Measurements from ENCODE around the gene GMEB1.

Gene GMEB1

GRCh38 chr1:28751315-28752060, 82.9 kb downstream of the GMEB1 start:
- no peak for DNase-seq

GRCh38 chr1:28755701-28756100, 87.1 kb downstream of the GMEB1 start:
- no peak for DNase-seq

GRCh38 chr1:28756846-28757245, 88.3 kb downstream of the GMEB1 start:
- peak; percentile 6 to 25 for DNase-seq

- DNase-seq, result no peak
Measured at GRCh38 chr1:28758420-28758819, 89.8 kb downstream of the GMEB1 start.

DNA sequence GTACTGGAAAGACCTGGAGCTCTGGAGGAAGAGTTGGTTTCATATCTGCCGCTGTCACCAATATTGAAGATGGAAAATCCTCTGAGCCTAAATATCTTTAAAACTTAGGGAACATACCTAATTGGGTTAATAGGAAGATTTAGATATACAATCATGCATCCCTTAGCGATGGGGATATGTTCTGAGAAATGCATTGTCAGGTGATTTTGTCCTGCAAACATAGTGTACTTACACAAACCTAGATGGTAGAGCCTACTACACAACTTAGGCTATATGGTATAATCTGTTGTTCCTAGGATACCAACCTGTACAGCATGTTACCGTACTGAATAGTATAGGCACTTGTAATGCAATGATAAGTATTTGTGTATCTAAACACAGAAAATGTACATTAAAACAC, 90.7 kb downstream of the GMEB1 start:
- no peak for DNase-seq

GRCh38 chr1:28761189-28761588, 92.6 kb downstream of the GMEB1 start:
- no peak for DNase-seq

GRCh38 chr1:28766532-28767183, 98.1 kb downstream of the GMEB1 start:
- DNase-seq, result no peak

All from hippocampal formation (tissue), 2 donors.